Stomach (tissue), 9 donors: ENCODE data around the gene SMAD6. TPM values are rescaled to one million over a fixed set of nuclear protein-coding genes. Genes with fewer than 3 reads are reported as not detected.

Experiments used
- DNase-seq, 2 donors: peaks; one replicate each; pipeline versions ENCODE4 v3.0.0 to v3.0.0-alpha.2; 2013 to 2019
- H3K27ac ChIP-seq, 5 donors: fragments of 200-600 bp in 4 of 5; sonication (generic) in 4 of 5; one replicate each; pipeline ENCODE4 v1.5.1; 2013 to 2019; ENCODE audit warnings: mild to moderate bottlenecking in 1 of 5, moderate library complexity in 1 of 5
- H3K27me3 ChIP-seq, 3 donors: fragments of 200-600 bp; sonication (generic); one replicate each; pipeline ENCODE4 v1.5.1; 2017 to 2019; ENCODE audit warnings: mixed run types in 1 of 3
- H3K36me3 ChIP-seq, 4 donors: fragments of 200-600 bp; sonication (generic); 1 replicate in 3 of 4; 2 replicates in 1 of 4; pipeline ENCODE4 v1.5.1; 2016 to 2019
- H3K4me1 ChIP-seq, 4 donors: fragments of 200-600 bp; sonication (generic); one replicate each; pipeline ENCODE4 v1.5.1; 2016 to 2019
- H3K4me3 ChIP-seq, 4 donors: fragments of 200-600 bp; sonication (generic) in 3 of 4; one replicate each; pipeline ENCODE4 v1.5.1; 2016 to 2019; ENCODE audit warnings: mild to moderate bottlenecking in 1 of 4
- H3K9me3 ChIP-seq, 4 donors: fragments of 200-600 bp; sonication (generic); one replicate each; pipeline ENCODE4 v1.5.1; 2016 to 2019
- EP300 ChIP-seq: sonication (generic); formaldehyde crosslinking; IDR thresholded peaks from one replicate; pipeline ENCODE4 v1.6.1; 2017; ENCODE audit warnings: antibody characterized with exemption
- POLR2A ChIP-seq, 4 donors: fragments of 450-650 bp; IDR thresholded peaks; one replicate each; pipeline ENCODE4 v1.6.1; 2016; ENCODE audit warnings: antibody characterized with exemption in 4 of 4, control low read depth in 2 of 4, mild to moderate bottlenecking in 1 of 4, moderate library complexity in 1 of 4
- POLR2AphosphoS5 ChIP-seq, 3 donors: sonication (generic); formaldehyde crosslinking; IDR thresholded peaks; one replicate each; pipeline ENCODE4 v1.6.1; 2016; ENCODE audit warnings: antibody characterized with exemption in 3 of 3
- WGBS, 5 donors: extraction: QIAGEN DNeasy Blood & Tissue Kit in 3 of 5; methylation state at CpG; one replicate each; pipeline versions ENCODE4 v1.1.5 to v1.1.7; 2013 to 2018; 5-methylcytosine and 5-hydroxymethylcytosine counted together
- intact Hi-C: fragments of 100-400 bp; cut with DNase I; formaldehyde crosslinking; loops from one replicate; pipeline ENCODE4 v1.15.1; 2023; ENCODE audit warnings: low total_unique reads
- polyA plus RNA-seq, 3 donors: library from polyadenylated mRNA; stranded (reverse); fragments of 200-250 nt; gene quantifications; one replicate each; pipeline ENCODE4 v1.2.3, GENCODE V29; 2013
- total RNA-seq, 5 donors: library from RNA; depleted of rRNA; stranded (reverse); fragments of >200 nt; gene quantifications; one replicate each; pipeline versions ENCODE4 v1.1.0 to v1.2.3, GENCODE V29; 2014 to 2016
- TF ChIP-seq, protein P1 (sequence below), 7 experiments: fragments of 450-650 bp in 4 of 7; fragments of 200-600 bp in 3 of 7; sonication (generic) in 3 of 7; IDR thresholded peaks; one replicate each; pipeline ENCODE4 v1.5.1; 2016 to 2019; ENCODE audit warnings: antibody characterized with exemption in 7 of 7, control low read depth in 2 of 7, mild to moderate bottlenecking in 1 of 7
- donor health status: healthy with polysubstance abuse.
- donor health status: Bipolar disorder and iron deficiency.
- donor health status: healthy.

Gene SMAD6
- total and polyA plus RNA-seq, 8 donors: 4.0 to 112 (median 28.3) TPM

DNA sequence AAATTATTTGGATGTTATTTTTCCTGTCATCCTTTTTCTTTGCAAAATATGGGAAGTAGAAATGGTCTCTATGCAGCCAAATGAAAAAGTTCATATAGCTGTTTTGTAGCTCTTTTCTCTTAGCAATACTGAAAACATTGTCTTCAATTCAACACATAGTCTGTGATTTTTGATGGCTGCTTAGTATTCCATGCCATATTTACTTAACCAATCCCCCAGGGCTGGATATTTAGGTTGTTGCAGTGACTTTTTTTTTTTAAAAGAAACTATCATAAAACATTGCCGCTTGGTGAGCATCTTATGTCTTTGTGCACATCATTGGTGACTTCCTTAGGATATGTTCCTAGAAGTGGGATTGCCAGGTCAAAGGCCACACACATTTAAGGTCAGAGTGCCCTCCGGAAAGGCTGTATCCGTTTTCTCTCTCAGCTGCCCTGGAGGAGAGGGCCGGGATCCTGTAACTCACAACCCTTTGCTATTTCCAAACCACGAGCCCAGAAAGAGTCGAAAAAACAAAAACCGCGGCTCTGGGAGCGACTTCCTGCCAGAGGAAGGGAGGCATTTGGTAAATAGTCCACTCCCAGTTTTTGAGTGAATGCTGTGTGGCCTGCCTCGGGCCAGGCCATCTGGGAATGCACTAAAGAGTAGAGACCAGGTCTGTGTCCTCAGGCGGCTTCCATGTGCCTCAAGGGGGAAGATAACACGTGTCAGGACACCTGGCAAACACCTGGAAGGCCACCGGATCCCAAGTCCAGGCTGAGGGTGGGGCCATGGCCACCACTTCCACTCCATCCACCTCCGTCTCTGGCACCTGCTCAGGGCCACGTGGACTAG lies 41.9 kb downstream of the SMAD6 start:
- no peaks in the 10 kb centered on the region for H3K9me3 ChIP-seq
- TF ChIP-seq, protein P1, sequence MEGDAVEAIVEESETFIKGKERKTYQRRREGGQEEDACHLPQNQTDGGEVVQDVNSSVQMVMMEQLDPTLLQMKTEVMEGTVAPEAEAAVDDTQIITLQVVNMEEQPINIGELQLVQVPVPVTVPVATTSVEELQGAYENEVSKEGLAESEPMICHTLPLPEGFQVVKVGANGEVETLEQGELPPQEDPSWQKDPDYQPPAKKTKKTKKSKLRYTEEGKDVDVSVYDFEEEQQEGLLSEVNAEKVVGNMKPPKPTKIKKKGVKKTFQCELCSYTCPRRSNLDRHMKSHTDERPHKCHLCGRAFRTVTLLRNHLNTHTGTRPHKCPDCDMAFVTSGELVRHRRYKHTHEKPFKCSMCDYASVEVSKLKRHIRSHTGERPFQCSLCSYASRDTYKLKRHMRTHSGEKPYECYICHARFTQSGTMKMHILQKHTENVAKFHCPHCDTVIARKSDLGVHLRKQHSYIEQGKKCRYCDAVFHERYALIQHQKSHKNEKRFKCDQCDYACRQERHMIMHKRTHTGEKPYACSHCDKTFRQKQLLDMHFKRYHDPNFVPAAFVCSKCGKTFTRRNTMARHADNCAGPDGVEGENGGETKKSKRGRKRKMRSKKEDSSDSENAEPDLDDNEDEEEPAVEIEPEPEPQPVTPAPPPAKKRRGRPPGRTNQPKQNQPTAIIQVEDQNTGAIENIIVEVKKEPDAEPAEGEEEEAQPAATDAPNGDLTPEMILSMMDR (IDR thresholded peaks at IDR 0.05): no peak
- no peak for TF ChIP-seq POLR2A (IDR thresholded peaks at IDR 0.05)
- TF ChIP-seq POLR2AphosphoS5 (IDR thresholded peaks at IDR 0.05): no peak
- no peak for TF ChIP-seq EP300
- H3K27me3 ChIP-seq: no peaks in the 10 kb centered on the region
- no peaks in the 10 kb centered on the region for H3K36me3 ChIP-seq
- H3K27ac ChIP-seq: peak overlapping the region; percentile 39 to 84 (median 69)
- DNase-seq: peak; percentile 59 to 63
- H3K4me3 ChIP-seq: no peak overlapping the region
- H3K4me1 ChIP-seq: peaks cover 41 to 65% (median 55%) of the 10 kb centered on the region in 4 donors
- intact Hi-C loops: no loop called here
- WGBS, 5 donors: 21 to 36% (median 35%) methylated on average over 11 to 15 of the region's 15 CpGs

DNA sequence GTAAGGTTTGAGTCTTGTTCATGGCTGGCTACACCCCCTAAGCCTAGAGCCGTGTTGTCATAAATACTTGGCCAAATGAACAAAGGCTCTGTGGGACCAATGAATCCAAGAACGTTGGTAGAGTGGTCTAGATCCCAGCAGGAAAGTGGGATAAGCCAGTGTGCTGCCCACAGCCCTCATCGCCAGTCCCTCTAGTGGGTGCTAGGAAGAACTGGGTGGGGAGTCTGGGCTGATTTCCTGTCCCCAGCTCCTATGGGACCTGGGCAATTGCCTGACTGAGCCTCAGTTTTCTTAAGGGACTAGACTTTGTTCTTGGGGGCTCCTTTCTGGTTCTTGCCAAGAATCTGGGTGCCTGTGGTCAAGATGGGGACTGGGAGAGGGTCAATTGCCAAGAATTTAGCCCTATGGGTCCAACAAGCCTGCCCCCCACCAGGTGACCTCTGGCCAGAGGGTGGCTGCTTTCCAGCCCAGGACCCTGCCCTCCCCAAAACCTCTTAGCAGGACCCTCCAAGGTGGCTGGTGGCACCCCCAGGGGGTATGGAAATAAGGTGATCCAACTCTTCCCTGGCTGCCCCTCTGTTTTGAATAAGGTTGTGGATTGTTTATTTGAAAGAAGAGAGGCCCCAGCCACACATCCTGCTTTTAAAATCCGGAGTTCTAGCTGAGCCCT lies 42.7 kb downstream of the SMAD6 start:
- Histone ChIP-seq H3K4me1 (peaks cover 47 to 73% (median 63%) of the 10 kb centered on the region in 4 donors), H3K27ac (peak overlapping the region; percentile 39 to 84 (median 69)), H3K9me3 (no peaks in the 10 kb centered on the region), H3K36me3 (no peaks in the 10 kb centered on the region), H3K4me3 (no peak overlapping the region), H3K27me3 (no peaks in the 10 kb centered on the region)
- no peak for DNase-seq
- no peak for TF ChIP-seq POLR2AphosphoS5 (IDR thresholded peaks at IDR 0.05)
- TF ChIP-seq, protein P1 (IDR thresholded peaks at IDR 0.05): no peak
- TF ChIP-seq POLR2A (IDR thresholded peaks at IDR 0.05): no peak
- no peak for TF ChIP-seq EP300
- WGBS, 5 donors: 41 to 51% (median 46%) methylated on average over 4 of the region's 4 CpGs
- intact Hi-C loops: no loop called here

DNA sequence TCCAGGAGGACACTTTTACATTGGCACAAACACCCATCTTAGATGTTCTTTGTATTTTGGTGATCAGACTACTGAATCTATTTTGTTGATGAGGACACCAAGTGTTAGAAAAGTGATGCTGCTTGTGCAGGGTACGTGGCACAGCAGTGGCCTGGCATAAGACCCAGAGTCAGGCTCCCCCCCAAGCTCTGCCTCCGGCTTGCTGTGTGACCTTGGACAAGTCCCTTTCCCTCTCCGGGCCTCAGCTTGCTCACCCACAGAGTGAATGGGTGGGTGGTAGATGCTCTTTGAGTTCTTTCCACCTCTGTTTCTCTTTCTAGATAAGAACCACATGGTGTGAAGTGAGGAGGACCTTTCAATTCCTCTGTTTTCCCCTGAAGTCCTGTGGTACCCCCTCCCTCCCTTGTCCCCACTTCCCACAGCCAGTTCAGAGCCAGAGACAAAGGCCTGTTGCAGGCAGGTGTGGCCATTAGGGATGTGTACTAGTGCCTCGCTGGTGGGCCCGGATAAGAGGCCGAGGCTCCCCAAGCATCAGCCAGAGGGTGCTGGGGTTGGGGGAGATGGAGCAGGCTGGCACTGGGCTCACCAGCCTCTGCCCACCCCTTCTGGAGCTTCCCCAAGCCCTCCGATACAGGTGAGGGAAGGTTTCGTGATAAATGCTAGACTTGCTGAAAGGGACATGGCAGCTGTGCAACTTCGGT lies 43.6 kb downstream of the SMAD6 start:
- Histone ChIP-seq H3K27me3 (no peaks in the 10 kb centered on the region), H3K4me1 (peaks cover 54 to 78% (median 67%) of the 10 kb centered on the region in 4 donors), H3K9me3 (no peaks in the 10 kb centered on the region), H3K4me3 (no peak overlapping the region), H3K36me3 (no peaks in the 10 kb centered on the region), H3K27ac (peak overlapping the region; percentile 52 to 84 (median 69))
- no peak for DNase-seq
- intact Hi-C loops: no loop called here
- TF ChIP-seq, protein P1 (IDR thresholded peaks at IDR 0.05): no peak
- no peak for TF ChIP-seq POLR2AphosphoS5 (IDR thresholded peaks at IDR 0.05)
- 64 to 79% (median 67%) methylated on average over 9 of the region's 9 CpGs for WGBS, 5 donors

DNA sequence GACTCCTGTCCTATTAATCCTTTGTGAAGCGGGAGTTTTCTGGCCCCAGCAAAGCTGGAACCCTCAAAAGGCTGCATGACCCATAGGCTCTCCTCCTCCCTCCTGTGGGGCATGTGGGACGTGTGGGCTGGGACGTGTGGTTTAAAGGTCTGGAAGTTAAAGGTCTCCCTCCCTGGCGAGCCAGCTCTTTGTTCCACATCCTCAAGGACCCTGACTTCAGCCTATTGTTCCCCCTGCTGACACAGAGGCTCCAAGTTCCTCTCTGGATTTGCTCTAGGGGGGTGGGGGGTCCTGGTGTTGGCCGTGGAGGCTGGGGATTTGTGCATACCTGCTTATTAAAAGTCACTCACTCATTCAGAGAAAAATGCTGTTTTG lies 44.2 kb downstream of the SMAD6 start:
- no peaks in the 10 kb centered on the region for H3K9me3 ChIP-seq
- H3K27ac ChIP-seq: peak overlapping the region; percentile 52 to 84 (median 69)
- no peak for TF ChIP-seq EP300
- TF ChIP-seq POLR2AphosphoS5 (IDR thresholded peaks at IDR 0.05): no peak
- TF ChIP-seq, protein P1 (IDR thresholded peaks at IDR 0.05): no peak
- no peak for TF ChIP-seq POLR2A (IDR thresholded peaks at IDR 0.05)
- peaks cover 59 to 78% (median 70%) of the 10 kb centered on the region in 4 donors for H3K4me1 ChIP-seq
- no peaks in the 10 kb centered on the region for H3K36me3 ChIP-seq
- H3K27me3 ChIP-seq: no peaks in the 10 kb centered on the region
- intact Hi-C loops: no loop called here
- peak in 1 of 2 donors; percentile 40 for DNase-seq
- no peak overlapping the region for H3K4me3 ChIP-seq
- 23 to 49% (median 30%) methylated on average over 5 of the region's 5 CpGs for WGBS, 5 donors
